PC-3 (cell line): ENCODE measurements around the gene LRRC7. TPM values are rescaled to one million over a fixed set of nuclear protein-coding genes. Genes with fewer than 3 reads are reported as not detected.

Source experiments
- ATAC-seq: fragments of 200-7000 bp; cut with Tn5 transposase; 2 replicates; pipeline ENCODE4 v1.9.1; 2020; ENCODE audit warnings: mild to moderate bottlenecking, moderate library complexity
- BruUV-seq: library from RNA; stranded (reverse); fragments of 400-500 nt; replicated peaks from 2 replicates; lab custom pipeline; 2021; lab: Mats Ljungman, UMichigan
- CTCF ChIA-PET: fragments of 300-600 bp; sonication (Branson Sonifier 250); formaldehyde crosslinking; loops from one replicate; lab custom pipeline; 2022; ENCODE audit warnings: antibody characterized with exemption; lab: Charles Lee
- POLR2A ChIA-PET: fragments of 300-600 bp; sonication (Branson Sonifier 250); formaldehyde crosslinking; loops from one replicate; lab custom pipeline; 2022; ENCODE audit warnings: antibody characterized with exemption; ENCODE audit not compliant: unreplicated experiment; lab: Charles Lee
- DNase-seq: peaks from one replicate; pipeline ENCODE4 v3.0.0-alpha.2; 2015
- H2AFZ ChIP-seq: fragments of 300-600 bp; sonication (generic); 2 replicates; pipeline ENCODE4 v1.6.0; 2016; ENCODE audit warnings: antibody characterized with exemption, low read length
- H3F3A ChIP-seq: fragments of 300-600 bp; sonication (generic); one replicate; pipeline ENCODE4 v1.6.0; 2017; ENCODE audit warnings: antibody characterized with exemption, low read length, control low read depth, mild to moderate bottlenecking; ENCODE audit not compliant: unreplicated experiment
- H3K27ac ChIP-seq: fragments of 300-600 bp; sonication (generic); 2 replicates; pipeline ENCODE4 v1.5.1; 2016; ENCODE audit warnings: mild to moderate bottlenecking, low read length
- H3K27me3 ChIP-seq: fragments of 300-600 bp; sonication (generic); 2 replicates; pipeline ENCODE4 v1.6.1; 2016; ENCODE audit warnings: low read length, mixed read lengths
- H3K36me3 ChIP-seq: fragments of 300-600 bp; sonication (generic); 2 replicates; pipeline ENCODE4 v1.6.1; 2016; ENCODE audit warnings: low read depth, mixed run types, low read length, mixed read lengths
- H3K4me1 ChIP-seq: fragments of 300-600 bp; sonication (generic); 2 replicates; pipeline ENCODE4 v1.5.1; 2016; ENCODE audit warnings: low read length; ENCODE audit not compliant: insufficient read depth
- H3K4me2 ChIP-seq: fragments of 300-600 bp; sonication (generic); 2 replicates; pipeline ENCODE4 v1.6.0; 2016; ENCODE audit warnings: low read length
- H3K4me3 ChIP-seq: fragments of 300-600 bp; sonication (generic); 2 replicates; pipeline ENCODE4 v1.5.1; 2016; ENCODE audit warnings: mild to moderate bottlenecking, low read length, mixed read lengths
- H3K79me2 ChIP-seq: fragments of 300-600 bp; sonication (generic); 2 replicates; pipeline ENCODE4 v1.6.1; 2017; ENCODE audit warnings: low read length, mixed read lengths
- H3K9ac ChIP-seq: fragments of 300-600 bp; sonication (generic); 2 replicates; pipeline ENCODE4 v1.6.0; 2016; ENCODE audit warnings: mild to moderate bottlenecking, low read length
- H3K9me2 ChIP-seq: fragments of 300-600 bp; sonication (generic); replicated peaks from 2 replicates; pipeline ENCODE4 v1.6.1; 2016; ENCODE audit warnings: mixed run types, low read length, mixed read lengths
- H3K9me3 ChIP-seq: fragments of 300-600 bp; sonication (generic); 2 replicates; pipeline ENCODE4 v1.6.1; 2016; ENCODE audit warnings: low read length, mixed read lengths
- H4K20me1 ChIP-seq: fragments of 300-600 bp; sonication (generic); 2 replicates; pipeline ENCODE4 v1.6.1; 2016; ENCODE audit warnings: low read length, mixed read lengths
- EZH2 ChIP-seq: fragments of 300-600 bp; sonication (generic); IDR thresholded peaks from one replicate; pipeline ENCODE4 v1.6.1; 2017; ENCODE audit warnings: antibody characterized with exemption, mild to moderate bottlenecking, low read length; ENCODE audit not compliant: unreplicated experiment
- EZH2phosphoT487 ChIP-seq: fragments of 300-600 bp; sonication (generic); IDR thresholded peaks from 2 replicates; pipeline ENCODE4 v1.6.1; 2018; ENCODE audit warnings: mild to moderate bottlenecking, antibody characterized with exemption, low read length, borderline replicate concordance
- intact Hi-C: fragments of 100-400 bp; cut with micrococcal nuclease; formaldehyde crosslinking; loops from 2 replicates; pipeline ENCODE4 v1.9.0; 2023
- total RNA-seq: library from RNA; depleted of rRNA; stranded (reverse); fragments of >200 nt; gene quantifications from 2 replicates; pipeline ENCODE4 v1.2.3, GENCODE V29; 2014
- TF ChIP-seq, protein P1 (sequence below): fragments of 300-600 bp; sonication (generic); conservative IDR thresholded peaks from 2 replicates; pipeline ENCODE4 v1.5.1; 2017; ENCODE audit warnings: antibody characterized with exemption, low read depth, mild to moderate bottlenecking, low read length

Gene LRRC7
- total RNA-seq, 1 experiment from 2014 or later, result 0.04 TPM

DNA sequence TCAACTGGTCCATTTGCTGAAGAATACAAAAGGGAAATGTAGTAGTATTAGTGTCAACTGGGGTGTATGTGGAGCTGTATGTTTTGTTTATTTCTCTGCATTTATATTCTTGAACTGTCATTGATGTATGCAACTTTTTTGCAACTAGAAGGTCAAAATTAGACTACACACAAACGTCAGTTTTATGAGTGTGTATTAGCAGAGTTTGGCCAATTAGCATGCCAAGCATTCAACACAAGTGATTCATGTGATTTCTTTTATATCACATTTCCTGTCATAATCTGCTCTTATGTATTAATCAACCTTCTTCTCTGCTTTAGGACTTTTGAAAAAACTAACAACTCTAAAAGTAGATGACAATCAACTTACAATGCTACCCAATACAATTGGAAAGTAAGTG is 426.5 kb downstream of the LRRC7 start:
- ChIA-PET POLR2A (no interaction called here), CTCF (no interaction called here)
- H3F3A ChIP-seq, result no peaks in the 10 kb centered on the region
- no peak overlapping the region for H3K9ac ChIP-seq
- no peaks in the 10 kb centered on the region for H3K79me2 ChIP-seq
- H3K4me1 ChIP-seq, result no peaks in the 10 kb centered on the region
- no peak overlapping the region for H2AFZ ChIP-seq
- H3K4me3 ChIP-seq, result no peak overlapping the region
- H4K20me1 ChIP-seq, result no peaks in the 10 kb centered on the region
- no TSS peak for BruUV-seq
- H3K9me3 ChIP-seq, result no peaks in the 10 kb centered on the region
- no peak overlapping the region for H3K27ac ChIP-seq
- H3K27me3 ChIP-seq, result peaks cover 11% of the 10 kb centered on the region; the same call in 1 of the 2 replicates
- no peak for TF ChIP-seq EZH2
- TF ChIP-seq, protein P1, sequence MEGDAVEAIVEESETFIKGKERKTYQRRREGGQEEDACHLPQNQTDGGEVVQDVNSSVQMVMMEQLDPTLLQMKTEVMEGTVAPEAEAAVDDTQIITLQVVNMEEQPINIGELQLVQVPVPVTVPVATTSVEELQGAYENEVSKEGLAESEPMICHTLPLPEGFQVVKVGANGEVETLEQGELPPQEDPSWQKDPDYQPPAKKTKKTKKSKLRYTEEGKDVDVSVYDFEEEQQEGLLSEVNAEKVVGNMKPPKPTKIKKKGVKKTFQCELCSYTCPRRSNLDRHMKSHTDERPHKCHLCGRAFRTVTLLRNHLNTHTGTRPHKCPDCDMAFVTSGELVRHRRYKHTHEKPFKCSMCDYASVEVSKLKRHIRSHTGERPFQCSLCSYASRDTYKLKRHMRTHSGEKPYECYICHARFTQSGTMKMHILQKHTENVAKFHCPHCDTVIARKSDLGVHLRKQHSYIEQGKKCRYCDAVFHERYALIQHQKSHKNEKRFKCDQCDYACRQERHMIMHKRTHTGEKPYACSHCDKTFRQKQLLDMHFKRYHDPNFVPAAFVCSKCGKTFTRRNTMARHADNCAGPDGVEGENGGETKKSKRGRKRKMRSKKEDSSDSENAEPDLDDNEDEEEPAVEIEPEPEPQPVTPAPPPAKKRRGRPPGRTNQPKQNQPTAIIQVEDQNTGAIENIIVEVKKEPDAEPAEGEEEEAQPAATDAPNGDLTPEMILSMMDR, result no peak
- no peak for TF ChIP-seq EZH2phosphoT487
- ATAC-seq (no peak), DNase-seq (no peak)
- H3K36me3 ChIP-seq, result no peaks in the 10 kb centered on the region
- intact Hi-C loops, result no loop called here
- no peaks in the 10 kb centered on the region for H3K9me2 ChIP-seq
- H3K4me2 ChIP-seq, result no peak overlapping the region

DNA sequence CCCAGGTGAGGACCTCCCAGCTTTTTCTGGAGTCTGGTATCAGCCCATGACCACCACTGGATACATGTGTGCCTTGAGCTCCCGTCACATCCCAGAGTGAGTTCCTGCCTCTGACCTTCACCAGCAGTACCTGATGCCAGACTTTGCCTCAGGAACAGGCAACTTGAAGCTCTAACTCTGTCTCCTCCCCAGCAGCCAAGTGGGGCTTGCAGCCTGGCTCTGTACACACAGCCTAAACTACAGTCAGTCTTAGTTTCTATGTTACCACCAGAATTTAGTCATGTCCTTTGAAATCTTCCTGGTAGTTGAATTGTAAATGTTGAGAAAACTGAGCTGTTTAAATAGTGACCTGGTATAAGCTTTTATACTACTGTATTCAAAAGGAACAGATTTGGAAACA is 431.1 kb downstream of the LRRC7 start:
- no peaks in the 10 kb centered on the region for H3F3A ChIP-seq
- no peak overlapping the region for H3K27ac ChIP-seq
- no peaks in the 10 kb centered on the region for H3K79me2 ChIP-seq
- H3K27me3 ChIP-seq, result peaks cover 35% of the 10 kb centered on the region
- no peak overlapping the region for H3K9ac ChIP-seq
- TF ChIP-seq, protein P1, result no peak
- TF ChIP-seq EZH2 (no peak), EZH2phosphoT487 (no peak)
- no peaks in the 10 kb centered on the region for H3K4me1 ChIP-seq
- H3K4me2 ChIP-seq, result no peak overlapping the region
- H2AFZ ChIP-seq, result no peak overlapping the region
- H3K9me3 ChIP-seq, result no peaks in the 10 kb centered on the region
- DNase-seq, result no peak
- no peaks in the 10 kb centered on the region for H3K36me3 ChIP-seq
- H3K9me2 ChIP-seq, result no peaks in the 10 kb centered on the region
- CTCF ChIA-PET, result no interaction called here
- no peaks in the 10 kb centered on the region for H4K20me1 ChIP-seq
- POLR2A ChIA-PET, result no interaction called here
- no peak overlapping the region for H3K4me3 ChIP-seq
- ATAC-seq, result no peak
- intact Hi-C loops, result no loop called here
- BruUV-seq, result no TSS peak

DNA sequence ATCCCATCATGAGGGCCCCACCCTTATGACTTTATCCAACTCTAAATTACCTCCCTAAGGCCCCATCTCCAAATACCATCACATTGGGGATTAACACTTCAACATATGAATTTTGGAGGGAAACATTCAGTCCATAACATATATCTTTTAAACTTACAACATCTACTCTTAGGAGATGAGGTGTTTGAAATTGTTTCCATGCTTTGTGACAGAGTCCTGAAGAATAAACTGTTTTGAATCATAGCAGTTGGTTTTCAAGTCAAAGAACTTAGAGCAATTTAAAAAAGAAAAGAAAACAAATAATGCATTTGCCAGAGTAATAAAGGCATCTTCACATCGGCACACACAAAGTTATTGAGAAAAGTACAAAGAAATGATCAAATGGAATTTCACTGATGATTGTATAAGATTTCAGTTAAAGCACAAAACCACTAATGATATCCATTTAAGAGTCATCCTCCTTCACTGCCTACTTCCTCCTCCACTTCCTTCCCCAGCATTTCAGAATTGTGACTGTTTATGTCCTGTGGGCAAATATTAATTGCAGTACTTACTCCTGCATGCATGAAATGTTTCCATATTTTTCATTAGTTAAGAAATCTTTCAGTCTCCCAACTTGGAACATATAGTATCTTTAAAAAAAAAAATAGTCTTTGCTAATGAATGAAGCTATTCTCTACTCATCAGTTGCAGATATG is 435.6 kb downstream of the LRRC7 start:
- H4K20me1 ChIP-seq, result no peaks in the 10 kb centered on the region
- DNase-seq, result peak; percentile 16
- H3K9me3 ChIP-seq, result no peaks in the 10 kb centered on the region
- no peak overlapping the region for H3K4me3 ChIP-seq
- H3K9ac ChIP-seq, result no peak overlapping the region
- ATAC-seq, result no peak
- no peak overlapping the region for H3K4me2 ChIP-seq
- intact Hi-C loops, result no loop called here
- H3K4me1 ChIP-seq, result no peaks in the 10 kb centered on the region
- H3K9me2 ChIP-seq, result no peaks in the 10 kb centered on the region
- H2AFZ ChIP-seq, result no peak overlapping the region
- BruUV-seq, result no TSS peak
- peaks cover 39% of the 10 kb centered on the region for H3K27me3 ChIP-seq
- no peaks in the 10 kb centered on the region for H3F3A ChIP-seq
- TF ChIP-seq EZH2phosphoT487, result no peak
- TF ChIP-seq, protein P1, result no peak
- TF ChIP-seq EZH2, result no peak
- H3K36me3 ChIP-seq, result no peaks in the 10 kb centered on the region
- POLR2A ChIA-PET, result no interaction called here
- CTCF ChIA-PET, result no interaction called here
- H3K27ac ChIP-seq, result no peak overlapping the region
- no peaks in the 10 kb centered on the region for H3K79me2 ChIP-seq
